GM21529 (cell line): ENCODE data around the gene CFAP57.
"Not testable (repeated sequence)": the region's sequence is repeated elsewhere in the genome, so short reads cannot be mapped to it uniquely, and the experiment has no call there.

Source experiments
- ATAC-seq: cut with Tn5 transposase; IDR thresholded peaks from one replicate; pipeline ENCODE4 v1.9.1; 2021; ENCODE audit not compliant: unreplicated experiment

The CFAP57 gene

DNA sequence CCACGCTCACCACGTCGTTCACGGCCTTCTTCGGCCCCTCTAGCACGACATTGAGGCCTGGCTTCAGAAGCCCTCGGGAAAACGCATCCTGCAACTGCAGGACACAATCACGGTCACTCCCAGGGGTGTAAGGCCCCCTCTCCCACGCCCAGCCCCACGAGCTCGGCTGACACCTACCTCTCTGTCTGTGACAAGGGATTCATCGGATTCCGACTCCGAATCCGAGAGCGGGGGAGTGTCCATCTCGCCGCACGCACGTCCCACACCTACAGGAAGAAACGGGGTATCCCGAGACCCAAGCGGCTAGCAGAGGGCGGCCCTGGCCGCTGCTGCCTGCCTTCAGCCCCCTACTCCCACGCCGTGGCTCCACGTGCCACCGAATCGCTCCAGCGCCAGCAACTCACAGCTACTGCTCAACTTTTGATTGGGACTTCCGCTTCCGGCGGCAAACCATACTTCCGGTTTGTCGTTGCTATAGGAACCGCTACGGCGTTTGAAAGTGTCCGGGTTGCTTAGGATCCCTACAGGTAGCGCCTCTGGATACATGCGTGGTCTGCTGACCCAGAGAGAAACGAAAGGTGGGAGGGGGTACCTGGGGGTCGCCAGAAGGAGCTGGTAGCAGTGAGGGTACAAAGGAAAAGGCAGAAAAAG lies at the start of gene CFAP57, which contains the start of gene EBNA1BP2:
TSS of gene CFAP57 (plus strand) at position 455 of the 651 bp plus-strand sequence. CDS start 424 bp downstream, outside the sequence.
TSS of gene EBNA1BP2 (minus strand) at position 415 of the 651 bp plus-strand sequence. CDS start at position 243, 172 bp downstream.
- peak; percentile 93 for ATAC-seq

GRCh38 chr1:43123031-43123430 lies 49.1 kb upstream of the CFAP57 start:
- no peak for ATAC-seq

DNA sequence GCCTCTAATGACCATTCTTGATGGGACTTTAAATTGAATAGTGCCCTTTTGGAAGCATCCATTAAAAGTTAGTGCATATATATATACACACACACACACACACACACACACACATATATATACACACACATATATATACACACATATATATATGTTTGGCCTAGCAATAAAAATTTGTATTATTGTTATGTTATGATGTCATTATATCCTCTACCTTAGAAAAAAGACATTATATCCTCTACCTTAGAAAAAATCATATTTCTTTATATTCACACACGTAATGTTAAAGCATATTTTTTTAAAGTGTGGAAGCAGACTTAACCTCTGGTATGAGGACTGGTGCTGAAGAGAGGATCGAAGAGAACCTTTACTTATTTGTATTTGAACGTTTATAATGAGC lies 43.3 kb upstream of the CFAP57 start:
- no peak for ATAC-seq

DNA sequence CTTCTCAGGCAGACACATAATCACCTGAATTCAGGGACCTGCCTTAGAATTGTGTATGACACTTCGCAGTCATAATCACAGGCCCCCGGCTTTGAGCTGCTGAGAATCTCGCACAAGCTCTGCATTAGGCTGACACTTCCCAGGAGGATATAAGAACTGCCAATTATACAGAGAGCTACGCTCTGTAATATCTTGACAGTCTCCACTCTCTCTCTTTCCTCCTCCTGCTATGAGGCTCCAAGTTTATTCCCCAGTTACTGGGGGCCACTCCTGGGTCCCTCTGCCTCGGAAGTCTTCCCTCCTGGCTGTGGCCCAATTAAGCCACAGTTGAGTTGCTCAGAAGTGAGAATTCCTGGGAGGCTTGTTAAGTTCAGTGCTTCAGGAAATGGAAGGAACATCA lies 42.7 kb upstream of the CFAP57 start:
- no peak for ATAC-seq

- no peak for ATAC-seq
These were observed 38.1 kb upstream of the CFAP57 start for GRCh38 chr1:43134068-43134467.

- ATAC-seq, result no peak
These were observed 37.5 kb upstream of the CFAP57 start for GRCh38 chr1:43134640-43135039.

GRCh38 chr1:43135857-43136781 lies 36.0 kb upstream of the CFAP57 start:
- no peak for ATAC-seq

DNA sequence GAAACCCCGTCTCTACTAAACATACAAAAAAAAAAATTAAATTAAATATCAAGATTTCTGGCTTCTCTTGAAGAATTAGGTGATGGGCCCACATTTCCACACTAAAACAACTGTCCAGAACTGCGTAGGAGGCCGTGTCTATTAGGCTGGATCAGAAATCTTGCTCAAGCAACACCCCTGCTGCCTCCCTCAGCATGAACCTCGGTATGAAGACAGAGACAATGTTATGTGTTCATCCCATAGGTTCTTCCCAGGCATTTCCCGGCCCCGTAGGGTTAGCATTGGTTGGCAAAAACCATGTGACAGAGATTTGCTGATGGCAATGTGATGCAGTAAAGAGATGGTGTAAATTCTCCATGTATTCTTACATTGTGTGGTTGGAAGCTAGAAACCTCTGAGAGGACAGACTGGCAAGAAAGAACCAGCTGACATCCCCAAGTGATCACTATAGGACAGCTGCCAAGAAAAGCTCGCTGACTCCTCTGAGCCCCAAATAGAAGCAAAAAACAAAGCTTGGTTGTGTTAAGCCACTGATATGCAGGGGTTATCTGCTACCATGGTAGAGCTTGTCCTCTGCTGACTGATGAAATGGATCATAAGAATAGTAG lies 34.6 kb upstream of the CFAP57 start:
- ATAC-seq, result no peak

DNA sequence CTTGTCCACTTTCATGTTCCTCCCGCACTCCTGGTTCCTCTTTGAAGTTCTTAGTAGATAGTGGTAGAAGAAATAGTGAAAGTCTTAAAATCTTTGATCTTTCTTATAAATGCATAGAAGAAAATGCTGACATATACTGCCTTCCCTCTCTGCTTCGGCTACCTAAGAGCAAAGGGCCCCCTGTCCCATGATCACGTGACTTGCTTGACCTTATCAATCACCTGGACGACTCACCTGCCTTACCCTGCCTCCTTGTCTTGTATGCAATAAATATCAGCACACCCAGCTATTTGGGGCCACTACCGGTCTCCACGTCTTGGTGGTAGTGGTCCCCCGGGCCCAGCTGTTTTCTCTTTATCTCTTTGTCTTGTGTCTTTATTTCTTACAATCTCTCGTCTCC lies 32.8 kb upstream of the CFAP57 start:
- ATAC-seq, result not testable (repeated sequence)

DNA sequence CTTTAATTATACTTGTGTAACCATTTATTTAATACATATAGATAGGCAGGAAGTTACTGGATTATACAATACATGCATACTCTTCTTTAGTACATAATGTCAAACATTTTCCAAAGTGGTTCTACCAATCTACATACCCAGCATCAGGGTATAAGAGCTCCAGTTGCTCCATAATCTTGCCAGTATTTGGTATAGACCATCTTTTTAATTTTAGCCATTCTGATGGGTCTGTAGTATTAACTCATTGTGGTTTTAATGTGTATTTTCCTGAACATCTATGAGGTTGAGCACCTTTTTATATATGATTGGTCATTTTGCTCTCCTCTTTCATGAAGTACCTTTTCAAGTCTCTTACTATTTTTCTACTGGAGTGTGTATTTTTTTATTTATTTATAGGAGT lies 32.1 kb upstream of the CFAP57 start:
- no peak for ATAC-seq

DNA sequence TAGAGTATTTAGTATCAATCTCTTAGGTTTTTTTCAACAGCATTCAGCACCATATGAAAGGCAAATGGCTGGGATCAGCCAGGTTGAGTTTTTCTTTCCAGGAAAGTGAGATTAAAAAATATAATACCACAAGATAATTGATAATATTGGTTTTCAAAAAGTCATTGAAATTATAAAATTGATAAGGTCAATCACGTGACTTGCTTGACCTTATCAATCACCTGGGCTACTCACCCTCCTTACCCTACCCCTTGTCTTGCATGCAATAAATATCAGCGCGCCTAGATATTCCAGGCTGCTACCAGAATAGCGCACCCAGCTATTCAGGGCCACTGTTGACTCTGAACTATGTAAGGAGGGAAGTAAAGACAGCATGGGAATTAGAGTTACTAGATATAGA lies 31.5 kb upstream of the CFAP57 start:
- no peak for ATAC-seq

DNA sequence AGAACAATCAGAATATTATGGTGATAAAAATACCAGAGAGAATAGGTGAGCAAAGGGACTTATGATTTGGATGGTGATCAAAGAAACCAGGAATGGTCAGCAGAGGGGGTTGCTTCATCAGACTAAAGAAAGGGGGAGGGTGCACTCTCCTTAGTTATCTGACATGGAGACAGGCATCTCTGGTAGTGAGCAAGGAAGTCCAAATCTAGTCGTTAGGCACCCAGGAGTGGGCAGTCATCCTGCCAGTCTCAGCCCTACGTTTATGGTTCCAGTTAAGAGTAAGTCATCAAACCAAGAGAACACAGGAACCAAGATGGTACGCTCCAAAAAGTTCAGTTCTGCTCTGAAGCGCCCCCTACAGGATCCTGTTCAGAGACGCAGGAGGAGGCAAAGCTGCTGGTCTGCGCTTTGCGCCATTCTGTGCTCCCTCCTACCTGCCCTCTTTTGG lies 28.7 kb upstream of the CFAP57 start:
- ATAC-seq, result no peak

GRCh38 chr1:43144237-43144636 lies 27.9 kb upstream of the CFAP57 start:
- no peak for ATAC-seq

GRCh38 chr1:43147625-43148327 lies 24.4 kb upstream of the CFAP57 start:
- ATAC-seq, result no peak

- no peak for ATAC-seq
These were observed 22.2 kb upstream of the CFAP57 start for GRCh38 chr1:43149889-43150288.

DNA sequence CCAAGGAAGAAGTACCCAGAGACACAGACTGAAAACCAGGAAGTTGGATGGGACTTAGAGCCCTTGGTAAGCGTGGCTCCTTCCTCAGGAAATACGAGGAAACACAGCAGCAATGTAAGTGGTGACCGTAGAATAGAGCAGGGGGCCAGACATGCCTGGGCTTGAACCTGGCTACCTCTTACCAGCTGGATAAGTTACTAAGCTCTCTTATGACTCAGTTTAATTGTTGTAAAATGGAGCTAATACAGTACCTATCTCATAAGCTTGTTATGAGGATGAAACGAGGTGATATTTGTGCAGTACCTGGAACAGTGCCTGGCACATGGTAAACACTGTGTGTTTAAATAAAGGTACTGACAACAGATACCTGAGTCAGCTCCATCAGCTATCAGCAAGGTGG lies 19.3 kb upstream of the CFAP57 start:
- no peak for ATAC-seq

GRCh38 chr1:43153443-43153842 lies 18.7 kb upstream of the CFAP57 start:
- no peak for ATAC-seq

DNA sequence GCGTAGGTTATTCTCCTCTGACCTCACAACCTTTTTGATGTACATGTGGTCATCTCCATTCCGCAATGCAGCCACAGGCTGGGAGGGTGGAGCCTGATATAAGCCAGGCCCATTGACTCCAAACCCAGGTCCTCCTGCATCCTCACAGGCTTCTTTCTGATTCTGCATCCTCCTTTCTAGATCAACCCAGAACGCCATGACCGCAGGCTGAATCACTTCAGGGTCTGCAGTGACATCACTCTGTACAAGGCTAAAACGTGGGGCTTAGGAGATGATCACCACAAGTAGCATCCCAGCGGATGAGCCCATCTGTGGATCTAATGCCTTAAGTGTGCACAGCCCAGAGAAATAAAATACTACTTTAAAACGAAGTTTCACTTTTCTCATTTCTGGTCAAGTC lies 16.1 kb upstream of the CFAP57 start:
- no peak for ATAC-seq

DNA sequence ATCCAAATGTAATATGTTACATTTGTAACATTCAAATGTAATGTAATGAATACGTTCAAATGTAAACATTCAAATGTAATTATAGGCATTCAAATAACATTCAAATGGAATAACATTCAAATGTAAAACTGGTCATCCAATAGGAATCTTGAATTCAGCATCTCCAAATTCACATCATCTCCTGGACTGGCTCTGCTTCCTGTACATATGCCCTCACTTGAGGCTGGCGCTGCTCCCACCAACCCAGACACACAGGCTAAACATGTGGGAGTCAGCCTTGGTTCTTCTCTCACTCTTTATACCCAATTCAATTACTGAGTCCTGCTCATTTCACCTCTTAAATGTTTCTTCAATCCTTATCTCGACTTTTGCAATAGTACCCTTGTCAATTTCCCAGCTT lies 7.0 kb upstream of the CFAP57 start:
- no peak for ATAC-seq

- ATAC-seq, result no peak
These were observed 6.4 kb upstream of the CFAP57 start for GRCh38 chr1:43165765-43166164.

- no peak for ATAC-seq
These were observed 736 bp upstream of the CFAP57 start for GRCh38 chr1:43171312-43171875.
